ENCODE data around the gene RTP5. TPM values are rescaled to one million over a fixed set of nuclear protein-coding genes. Genes with fewer than 3 reads are reported as not detected.

Gene RTP5
- total and polyA plus RNA-seq, 8 donors = 0.10 TPM; not detected in 7

DNA sequence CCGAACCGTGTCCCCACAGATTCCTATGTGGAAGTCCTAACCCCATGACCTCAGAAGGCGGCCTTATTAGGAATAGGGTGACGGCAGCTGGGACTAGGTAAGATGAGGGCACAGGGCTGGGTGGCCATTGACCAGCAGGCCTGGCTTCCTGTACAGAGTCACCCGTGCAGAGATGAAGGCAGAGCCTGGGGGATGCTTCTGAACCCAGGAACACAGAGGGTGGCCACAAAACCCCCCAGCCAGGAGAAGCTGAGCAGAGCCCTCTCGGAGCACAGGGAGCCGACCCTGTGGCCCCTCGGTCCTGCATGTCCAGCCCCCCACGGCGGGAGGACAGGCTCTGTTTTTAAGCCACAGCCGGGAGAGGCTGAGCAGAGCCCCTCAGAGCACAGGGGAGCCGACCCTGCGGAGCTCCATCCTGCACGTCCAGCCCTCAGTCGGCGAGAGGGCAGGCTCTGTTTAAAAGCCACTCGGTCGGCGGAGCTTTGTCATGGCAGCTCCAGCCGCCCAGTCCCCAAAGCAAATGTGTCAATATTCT lies 13.6 kb upstream of the RTP5 start:
- Histone ChIP-seq H3K27ac (no peak overlapping the region), H3K9me3 (no peaks in the 10 kb centered on the region), H3K4me3 (no peak overlapping the region), H3K27me3 (peaks cover 0 to 34% of the 10 kb centered on the region in 2 donors), H3K4me1 (peaks cover 5 to 19% of the 10 kb centered on the region in 2 donors), H3K36me3 (no peaks in the 10 kb centered on the region)
- TF ChIP-seq, protein P1, sequence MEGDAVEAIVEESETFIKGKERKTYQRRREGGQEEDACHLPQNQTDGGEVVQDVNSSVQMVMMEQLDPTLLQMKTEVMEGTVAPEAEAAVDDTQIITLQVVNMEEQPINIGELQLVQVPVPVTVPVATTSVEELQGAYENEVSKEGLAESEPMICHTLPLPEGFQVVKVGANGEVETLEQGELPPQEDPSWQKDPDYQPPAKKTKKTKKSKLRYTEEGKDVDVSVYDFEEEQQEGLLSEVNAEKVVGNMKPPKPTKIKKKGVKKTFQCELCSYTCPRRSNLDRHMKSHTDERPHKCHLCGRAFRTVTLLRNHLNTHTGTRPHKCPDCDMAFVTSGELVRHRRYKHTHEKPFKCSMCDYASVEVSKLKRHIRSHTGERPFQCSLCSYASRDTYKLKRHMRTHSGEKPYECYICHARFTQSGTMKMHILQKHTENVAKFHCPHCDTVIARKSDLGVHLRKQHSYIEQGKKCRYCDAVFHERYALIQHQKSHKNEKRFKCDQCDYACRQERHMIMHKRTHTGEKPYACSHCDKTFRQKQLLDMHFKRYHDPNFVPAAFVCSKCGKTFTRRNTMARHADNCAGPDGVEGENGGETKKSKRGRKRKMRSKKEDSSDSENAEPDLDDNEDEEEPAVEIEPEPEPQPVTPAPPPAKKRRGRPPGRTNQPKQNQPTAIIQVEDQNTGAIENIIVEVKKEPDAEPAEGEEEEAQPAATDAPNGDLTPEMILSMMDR (IDR thresholded peaks at IDR 0.05) = no peak
- intact Hi-C loops (cut with DNase I) = no loop called here
- DNase-seq (peak in 1 of 4 donors; percentile 68), ATAC-seq (no peak)

DNA sequence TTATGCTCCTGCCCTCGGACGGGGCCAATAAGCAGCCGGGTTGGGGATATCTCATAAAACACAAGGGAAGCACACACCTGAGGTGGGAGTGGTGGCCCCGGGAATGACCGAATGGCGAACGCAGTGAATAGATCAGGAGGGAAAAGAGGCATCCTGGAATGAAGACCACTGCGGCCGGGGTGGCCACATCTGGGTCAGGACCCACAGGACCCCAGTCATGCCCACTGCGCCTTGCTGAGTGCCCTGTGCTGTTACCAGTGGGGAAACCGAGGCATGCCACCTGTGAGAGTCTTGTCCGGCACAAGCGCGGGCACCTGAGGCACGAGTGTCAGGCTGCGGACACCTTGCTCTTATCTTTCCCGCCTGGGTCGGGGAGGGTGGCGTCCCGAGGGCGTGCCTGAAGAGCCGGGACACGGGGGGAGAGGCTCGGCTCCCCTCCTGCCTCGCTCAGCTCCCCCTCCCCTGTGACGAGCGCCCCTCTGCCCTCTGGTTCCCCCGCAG lies 12.4 kb upstream of the RTP5 start:
- H3K4me3 ChIP-seq = peak overlapping the region in 1 of 2 donors; percentile 28

DNA sequence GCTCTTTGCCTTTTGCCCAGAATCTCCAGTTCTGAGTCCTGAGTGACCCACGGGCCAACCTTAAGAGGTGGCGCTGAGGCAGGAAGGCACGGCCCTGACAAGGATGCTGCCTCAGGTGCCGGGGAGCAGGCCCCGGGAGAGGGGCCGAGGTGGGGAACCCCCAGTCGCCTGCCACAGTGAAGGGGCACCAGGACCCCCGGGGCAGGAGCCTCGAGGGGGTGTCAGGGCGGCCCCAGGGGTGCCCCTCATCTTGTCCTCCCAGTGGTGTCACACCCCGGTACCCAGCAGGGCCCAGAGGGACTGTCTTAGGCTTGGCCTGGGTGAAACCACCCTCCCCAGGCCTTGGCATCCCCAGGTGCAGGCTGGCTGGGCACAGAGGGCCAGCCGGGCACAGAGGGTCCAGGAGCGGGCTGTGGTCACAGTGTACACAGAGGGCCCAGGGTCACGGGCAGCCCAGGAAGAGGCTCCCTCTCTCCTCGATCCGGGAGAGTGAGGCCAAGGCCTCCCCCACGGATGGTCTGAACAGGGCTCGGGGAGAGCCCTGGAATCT lies 11.9 kb upstream of the RTP5 start:
- Histone ChIP-seq H3K27me3 (peaks cover 0 to 44% of the 10 kb centered on the region in 2 donors), H3K36me3 (no peaks in the 10 kb centered on the region), H3K4me3 (peak overlapping the region in 1 of 2 donors; percentile 28), H3K4me1 (peaks cover 5 to 19% of the 10 kb centered on the region in 2 donors), H3K9me3 (no peaks in the 10 kb centered on the region), H3K27ac (no peak overlapping the region)
- intact Hi-C loops (cut with DNase I) = no loop called here
- DNase-seq (peak in 1 of 4 donors; percentile 59), ATAC-seq (no peak)
- TF ChIP-seq, protein P1 (IDR thresholded peaks at IDR 0.05) = no peak

More for the DNA sequence above, 12.4 kb upstream of the RTP5 start:
- Histone ChIP-seq H3K27ac (no peak overlapping the region), H3K36me3 (no peaks in the 10 kb centered on the region), H3K4me1 (peaks cover 5 to 19% of the 10 kb centered on the region in 2 donors), H3K9me3 (no peaks in the 10 kb centered on the region), H3K27me3 (peaks cover 0 to 38% of the 10 kb centered on the region in 2 donors)
- DNase-seq = peak in 1 of 4 donors; percentile 80
- intact Hi-C loops (cut with DNase I) = no loop called here
- TF ChIP-seq, protein P1 (IDR thresholded peaks at IDR 0.05) = no peak
- ATAC-seq = no peak

DNA sequence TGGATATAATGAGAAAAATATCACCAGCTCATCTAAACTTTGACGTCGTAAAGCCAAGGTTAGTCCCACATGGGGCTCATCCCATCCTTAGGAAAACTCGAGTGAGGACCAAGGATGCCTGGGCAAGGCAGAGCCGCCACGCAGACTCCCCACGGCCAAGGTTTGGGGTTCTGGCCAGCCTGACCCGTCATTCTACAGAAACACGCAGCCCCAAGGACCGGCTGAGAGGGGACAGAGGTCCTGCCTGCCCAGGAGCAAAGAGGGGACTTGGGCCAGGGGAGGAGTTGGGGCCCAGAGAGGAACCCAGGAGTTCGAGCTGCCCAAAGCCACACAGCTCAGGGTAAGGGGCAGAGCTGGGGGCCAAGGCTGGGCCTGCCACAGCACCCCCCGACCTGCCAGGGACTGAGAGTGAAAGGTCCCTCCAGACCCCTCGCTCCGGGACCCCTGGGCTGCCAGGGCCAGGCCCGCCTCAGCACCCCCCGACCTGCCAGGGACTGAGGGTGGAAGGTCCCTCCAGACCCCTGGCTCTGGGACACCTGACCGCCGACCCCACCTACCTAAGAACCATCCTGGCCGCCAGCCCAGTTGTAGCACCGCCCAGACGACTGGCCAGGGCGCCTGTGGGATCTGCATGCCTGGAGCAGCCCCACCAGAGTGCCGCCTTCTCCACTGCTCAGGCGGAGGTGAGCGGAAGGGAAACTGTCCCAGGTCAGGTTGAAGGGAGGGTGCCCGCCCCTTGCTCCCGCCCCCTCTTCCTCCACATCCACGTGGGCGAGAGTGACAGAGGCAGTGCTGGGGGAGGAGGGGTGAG lies 11.1 kb upstream of the RTP5 start, which contains the start of gene PDCD1:
Gene PDCD1 (minus strand): TSS at position 689 of the 811 bp plus-strand sequence. CDS start 56 bp downstream, at position 633.
- H3K36me3 ChIP-seq = no peaks in the 10 kb centered on the region
- intact Hi-C loops (cut with DNase I) = no loop called here
- H3K27ac ChIP-seq = peak within 1 kb of the TSS; percentile 28 to 85
- ATAC-seq = peak; percentile 5
- H3K4me1 ChIP-seq = peaks cover 5 to 19% of the 10 kb centered on the region in 2 donors
- H3K27me3 ChIP-seq = peaks cover 5 to 51% of the 10 kb centered on the region in 2 donors
- no peaks in the 10 kb centered on the region for H3K9me3 ChIP-seq
- H3K4me3 ChIP-seq = peak within 1 kb of the TSS in 1 of 2 donors; percentile 28
- peak in 2 of 4 donors; percentile 28 to 74 for DNase-seq
- TF ChIP-seq, protein P1 (IDR thresholded peaks at IDR 0.05) = no peak

Measured in left lung (tissue), 10 donors.